A549 treated with AZD9567 at 1 μM for 4 hours (cell line): Measurements from ENCODE around the gene MUC22. TPM values are rescaled to one million over a fixed set of nuclear protein-coding genes. Genes with fewer than 3 reads are reported as not detected.

Experiments
- total RNA-seq: library from RNA; stranded (reverse); fragments of 200-300 nt; extraction: Qiagen RNA extraction; gene quantifications from 5 replicates; pipeline ENCODE4 v1.2.3, GENCODE V29; 2022; ENCODE audit not compliant: insufficient read depth

Gene MUC22
- 0.01 to 0.02 TPM in 2 of 5 replicates, not detected in the others for total RNA-seq

GRCh38 chr6:31010393-31011060 lies at the start of gene MUC22:
Gene MUC22 (plus strand): TSS chr6:31010474. CDS start chr6:31010707, 233 bp downstream.

GRCh38 chr6:30983439-30983838 lies 26.8 kb upstream of the MUC22 start, which contains the start of gene MUC21:
Gene MUC21 (plus strand): TSS chr6:30983718. CDS start chr6:30983959, 241 bp downstream.

Other genes starting within 250 kb of the MUC22 start
- gene DDR1, start 126.0 kb upstream of the MUC22 start, total RNA-seq, result 46.6 to 53.1 TPM (median 48.9 TPM) in 5 replicates
- 15.7 to 20.4 TPM (median 19.1 TPM) in 5 replicates for gene GTF2H4, start 102.3 kb upstream of the MUC22 start, total RNA-seq
- 9.0 to 14.5 TPM (median 13.3 TPM) in 5 replicates for gene VARS2, start 96.2 kb upstream of the MUC22 start, total RNA-seq
- gene SFTA2, start 78.3 kb upstream of the MUC22 start, total RNA-seq, result not detected in 5 replicates
- 0.03 to 0.06 TPM (median 0.05 TPM) in 4 of 5 replicates, not detected in the other for gene MUCL3, start 69.5 kb upstream of the MUC22 start, total RNA-seq
- gene MUC21, start 26.8 kb upstream of the MUC22 start, total RNA-seq, result not detected in 5 replicates
- gene C6orf15, start 102.1 kb downstream of the MUC22 start, total RNA-seq, result not detected in 5 replicates
- 3.5 to 6.1 TPM (median 4.7 TPM) in 4 of 5 replicates, not detected in the other for gene PSORS1C1, start 104.3 kb downstream of the MUC22 start, total RNA-seq
- gene CDSN, start 110.0 kb downstream of the MUC22 start, total RNA-seq, result 0.02 to 0.05 TPM (median 0.05 TPM) in 3 of 5 replicates, not detected in the others
- gene PSORS1C2, start 128.6 kb downstream of the MUC22 start, total RNA-seq, result not detected in 5 replicates
- 6.7 to 9.0 TPM (median 6.9 TPM) in 5 replicates for gene CCHCR1, start 147.3 kb downstream of the MUC22 start, total RNA-seq
- 11.8 to 14.9 TPM (median 14.5 TPM) in 5 replicates for gene TCF19, start 148.1 kb downstream of the MUC22 start, total RNA-seq
- gene POU5F1, start 160.2 kb downstream of the MUC22 start, total RNA-seq, result 8.0 to 13.8 TPM (median 10.5 TPM) in 5 replicates